Lung (tissue), 12 donors: ENCODE results near the gene ERBB4. TPM values are rescaled to one million over a fixed set of nuclear protein-coding genes. Genes with fewer than 3 reads are reported as not detected.

Experiments
- ATAC-seq: fragments of 200-7000 bp; cut with Tn5 transposase; one replicate; pipeline ENCODE4 v1.9.1; 2020; ENCODE audit warnings: moderate number of reproducible peaks; ENCODE audit not compliant: insufficient read depth, low FRiP score
- DNase-seq, 3 donors: peaks; one replicate each; pipeline ENCODE4 v3.0.0-alpha.2; 2013 to 2017
- H3K27ac ChIP-seq, 2 donors: one replicate each; pipeline ENCODE4 v1.5.1; 2013; ENCODE audit warnings: mild to moderate bottlenecking in 2 of 2, moderate library complexity in 2 of 2, control low read depth in 1 of 2, inconsistent platforms in 1 of 2, low read depth in 1 of 2, low read length in 1 of 2
- H3K27me3 ChIP-seq, 3 donors: one replicate each; pipeline ENCODE4 v1.5.1; 2013; ENCODE audit warnings: low read length in 2 of 3; ENCODE audit not compliant: control insufficient read depth in 3 of 3, insufficient read depth in 3 of 3
- H3K36me3 ChIP-seq, 4 donors: one replicate each; pipeline ENCODE4 v1.5.1; 2013; ENCODE audit warnings: low read length in 4 of 4, mild to moderate bottlenecking in 1 of 4, moderate library complexity in 1 of 4; ENCODE audit not compliant: control insufficient read depth in 4 of 4, insufficient read depth in 4 of 4
- H3K4me1 ChIP-seq, 5 donors: one replicate each; pipeline ENCODE4 v1.5.1; 2013; ENCODE audit warnings: low read length in 5 of 5, mild to moderate bottlenecking in 2 of 5, moderate library complexity in 1 of 5; ENCODE audit not compliant: control insufficient read depth in 5 of 5, insufficient read depth in 5 of 5
- H3K4me3 ChIP-seq: one replicate; pipeline ENCODE4 v1.5.1; 2013; ENCODE audit warnings: mild to moderate bottlenecking, control low read depth, moderate library complexity
- H3K9ac ChIP-seq, 2 donors: one replicate each; pipeline ENCODE4 v1.5.1; 2013; ENCODE audit warnings: low read length in 2 of 2, control low read depth in 1 of 2; ENCODE audit not compliant: insufficient read depth in 1 of 2
- H3K9me3 ChIP-seq, 4 donors: one replicate each; pipeline ENCODE4 v1.5.1; 2013; ENCODE audit warnings: low read length in 3 of 4, mild to moderate bottlenecking in 1 of 4, moderate library complexity in 1 of 4; ENCODE audit not compliant: control insufficient read depth in 4 of 4, insufficient read depth in 3 of 4
- WGBS, 2 donors: extraction: QIAGEN DNeasy Blood & Tissue Kit; methylation state at CpG; one replicate each; pipeline ENCODE4 v1.1.7; 2013; 5-methylcytosine and 5-hydroxymethylcytosine counted together
- polyA plus RNA-seq, 2 donors: library from polyadenylated mRNA; stranded (reverse); fragments of 200-250 nt; gene quantifications; one replicate each; pipeline ENCODE4 v1.2.1, GENCODE V29; 2013
- total RNA-seq, 2 donors: library from RNA; depleted of rRNA in 1 of 2; stranded (reverse); fragments of >200 nt in 1 of 2; gene quantifications; one replicate each; pipeline ENCODE4 v1.2.1, GENCODE V29; 2014 to 2021
- TF ChIP-seq, protein P1 (sequence below): IDR thresholded peaks from 2 replicates; pipeline ENCODE4 v1.5.1; 2012; ENCODE audit warnings: mild to moderate bottlenecking; ENCODE audit errors: control extremely low read depth, extremely low read depth
- donor health status: control.
- donor health status: control.
- donor health status: Bipolar disorder and iron deficiency.
- donor health status: healthy.
- donor health status: DM: yes; HTN: yes; CAD: no.

ERBB4 gene
- total and polyA plus RNA-seq, 4 donors, result 0.41 to 16.8 (median 5.3) TPM

DNA sequence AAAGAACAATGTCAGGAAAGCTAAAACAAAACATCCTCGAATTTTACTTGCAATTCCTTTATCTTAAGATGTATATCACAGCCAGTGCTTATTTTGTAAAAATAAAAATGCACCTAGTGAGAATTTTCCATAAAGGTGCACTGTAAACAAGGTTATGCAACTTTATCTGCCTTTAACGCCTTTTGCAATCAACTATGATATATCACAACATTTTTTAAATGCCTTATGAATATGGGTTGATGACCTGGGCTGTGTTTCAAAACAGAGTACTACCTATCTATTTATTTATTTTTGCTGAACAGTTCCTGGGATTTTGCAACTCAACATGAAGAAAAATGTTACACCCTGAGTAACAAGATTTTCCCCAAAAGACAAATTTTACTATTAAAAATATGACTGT lies 1112.4 kb downstream of the ERBB4 start:
- no peaks in the 10 kb centered on the region for H3K9me3 ChIP-seq
- H3K27me3 ChIP-seq, result no peaks in the 10 kb centered on the region
- ATAC-seq, result no peak
- 57 to 60% methylated on average over 2 of the region's 2 CpGs for WGBS, 2 donors
- no peaks in the 10 kb centered on the region for H3K4me1 ChIP-seq
- no peak overlapping the region for H3K27ac ChIP-seq
- H3K36me3 ChIP-seq, result no peaks in the 10 kb centered on the region
- no peak overlapping the region for H3K9ac ChIP-seq
- DNase-seq, result no peak
- H3K4me3 ChIP-seq, result no peak overlapping the region
- TF ChIP-seq, protein P1, sequence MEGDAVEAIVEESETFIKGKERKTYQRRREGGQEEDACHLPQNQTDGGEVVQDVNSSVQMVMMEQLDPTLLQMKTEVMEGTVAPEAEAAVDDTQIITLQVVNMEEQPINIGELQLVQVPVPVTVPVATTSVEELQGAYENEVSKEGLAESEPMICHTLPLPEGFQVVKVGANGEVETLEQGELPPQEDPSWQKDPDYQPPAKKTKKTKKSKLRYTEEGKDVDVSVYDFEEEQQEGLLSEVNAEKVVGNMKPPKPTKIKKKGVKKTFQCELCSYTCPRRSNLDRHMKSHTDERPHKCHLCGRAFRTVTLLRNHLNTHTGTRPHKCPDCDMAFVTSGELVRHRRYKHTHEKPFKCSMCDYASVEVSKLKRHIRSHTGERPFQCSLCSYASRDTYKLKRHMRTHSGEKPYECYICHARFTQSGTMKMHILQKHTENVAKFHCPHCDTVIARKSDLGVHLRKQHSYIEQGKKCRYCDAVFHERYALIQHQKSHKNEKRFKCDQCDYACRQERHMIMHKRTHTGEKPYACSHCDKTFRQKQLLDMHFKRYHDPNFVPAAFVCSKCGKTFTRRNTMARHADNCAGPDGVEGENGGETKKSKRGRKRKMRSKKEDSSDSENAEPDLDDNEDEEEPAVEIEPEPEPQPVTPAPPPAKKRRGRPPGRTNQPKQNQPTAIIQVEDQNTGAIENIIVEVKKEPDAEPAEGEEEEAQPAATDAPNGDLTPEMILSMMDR, result no peak

DNA sequence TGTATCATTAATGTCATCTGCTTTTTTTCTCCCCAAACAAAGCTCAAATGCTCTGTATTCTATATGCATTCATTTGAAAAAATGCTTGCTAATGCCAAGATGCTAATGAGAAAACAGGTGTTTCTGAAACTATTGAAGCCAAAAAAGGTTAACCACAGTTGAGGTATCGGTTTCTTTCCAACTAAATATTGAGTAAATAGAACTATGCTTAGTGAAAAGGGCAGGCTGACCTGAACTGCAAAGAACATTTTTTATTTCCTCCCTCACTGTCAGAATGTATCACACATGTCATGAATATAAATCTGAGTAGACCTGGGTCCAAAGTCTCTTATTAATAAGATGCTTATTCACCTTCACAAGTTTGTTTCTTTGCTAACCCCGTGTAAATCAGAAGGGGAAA lies 1115.6 kb downstream of the ERBB4 start:
- no peak overlapping the region for H3K27ac ChIP-seq
- H3K9me3 ChIP-seq, result no peaks in the 10 kb centered on the region
- ATAC-seq, result no peak
- DNase-seq, result no peak
- H3K27me3 ChIP-seq, result no peaks in the 10 kb centered on the region
- H3K9ac ChIP-seq, result no peak overlapping the region
- no peak overlapping the region for H3K4me3 ChIP-seq
- H3K4me1 ChIP-seq, result no peaks in the 10 kb centered on the region
- TF ChIP-seq, protein P1, result no peak
- 62 to 76% methylated on average over 2 of the region's 2 CpGs for WGBS, 2 donors
- H3K36me3 ChIP-seq, result no peaks in the 10 kb centered on the region

DNA sequence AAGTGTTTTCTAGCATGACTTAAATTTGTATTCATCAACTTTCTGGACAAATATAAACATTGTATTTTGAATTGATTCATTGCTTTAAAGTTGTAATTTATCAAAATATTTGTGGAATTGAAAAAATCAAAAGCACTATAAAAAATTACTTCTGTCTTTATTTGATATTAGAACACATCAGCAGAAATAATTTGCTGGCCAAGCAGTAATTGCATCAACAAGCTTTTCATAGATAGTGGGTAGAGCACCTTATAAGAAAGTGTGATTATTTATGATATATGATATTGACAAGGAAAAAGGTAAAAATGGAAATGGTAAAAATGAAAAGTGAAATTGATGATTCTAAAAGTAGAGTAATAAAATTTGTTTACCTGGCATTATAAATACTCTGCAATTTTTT lies 1121.1 kb downstream of the ERBB4 start:
- Histone ChIP-seq H3K4me3 (no peak overlapping the region), H3K4me1 (no peaks in the 10 kb centered on the region), H3K36me3 (no peaks in the 10 kb centered on the region), H3K9me3 (peaks cover 0 to 3% (median 0%) of the 10 kb centered on the region in 4 donors), H3K27ac (no peak overlapping the region), H3K9ac (no peak overlapping the region), H3K27me3 (no peaks in the 10 kb centered on the region)
- TF ChIP-seq, protein P1, result no peak
- no peak for DNase-seq
- no peak for ATAC-seq

DNA sequence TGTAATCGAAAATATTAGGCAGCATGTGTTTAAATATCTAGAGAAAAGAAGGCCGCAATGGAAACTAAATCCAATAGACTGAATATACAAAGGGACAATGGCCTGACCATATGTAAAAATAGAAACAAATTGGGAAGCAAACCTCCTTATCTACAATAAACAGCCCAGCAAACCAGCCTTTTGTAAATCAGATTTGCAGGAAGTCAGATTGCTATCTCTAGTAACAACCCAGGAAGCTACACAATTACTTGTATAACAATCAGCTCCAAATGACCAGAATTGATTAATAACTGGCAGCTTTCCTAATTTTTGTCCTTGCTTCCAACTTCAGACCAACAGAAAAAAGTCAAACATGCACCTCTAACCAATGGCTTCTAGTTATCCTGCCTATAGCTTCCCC lies 1122.2 kb downstream of the ERBB4 start:
- H3K27ac ChIP-seq, result no peak overlapping the region
- peaks cover 0 to 3% (median 0%) of the 10 kb centered on the region in 4 donors for H3K9me3 ChIP-seq
- H3K27me3 ChIP-seq, result no peaks in the 10 kb centered on the region
- no peak overlapping the region for H3K4me3 ChIP-seq
- ATAC-seq (no peak), DNase-seq (no peak)
- no peaks in the 10 kb centered on the region for H3K4me1 ChIP-seq
- no peak overlapping the region for H3K9ac ChIP-seq
- no peaks in the 10 kb centered on the region for H3K36me3 ChIP-seq
- 70% methylated on average over 2 of the region's 2 CpGs for WGBS, 2 donors
- TF ChIP-seq, protein P1, result no peak
